Fibroblast of upper back skin (primary cell): ENCODE results near the gene CDK4.
A peak's percentile ranks its signal among the peaks of the same experiment; 100 is the strongest.

Source experiments
- DNase-seq: peaks from one replicate; pipeline ENCODE4 v3.0.0-alpha.2; 2013

The CDK4 gene

GRCh38 chr12:57755194-57755453 is 3.0 kb upstream of the CDK4 start:
- DNase-seq: no peak

- DNase-seq: no peak
Measured at GRCh38 chr12:57754411-57755193, 2.5 kb upstream of the CDK4 start, which contains the start of gene MARCHF9. Gene MARCHF9, plus strand, starts transcription at chr12:57755103. Its CDS starts 426 bp downstream, at chr12:57755529.

DNA sequence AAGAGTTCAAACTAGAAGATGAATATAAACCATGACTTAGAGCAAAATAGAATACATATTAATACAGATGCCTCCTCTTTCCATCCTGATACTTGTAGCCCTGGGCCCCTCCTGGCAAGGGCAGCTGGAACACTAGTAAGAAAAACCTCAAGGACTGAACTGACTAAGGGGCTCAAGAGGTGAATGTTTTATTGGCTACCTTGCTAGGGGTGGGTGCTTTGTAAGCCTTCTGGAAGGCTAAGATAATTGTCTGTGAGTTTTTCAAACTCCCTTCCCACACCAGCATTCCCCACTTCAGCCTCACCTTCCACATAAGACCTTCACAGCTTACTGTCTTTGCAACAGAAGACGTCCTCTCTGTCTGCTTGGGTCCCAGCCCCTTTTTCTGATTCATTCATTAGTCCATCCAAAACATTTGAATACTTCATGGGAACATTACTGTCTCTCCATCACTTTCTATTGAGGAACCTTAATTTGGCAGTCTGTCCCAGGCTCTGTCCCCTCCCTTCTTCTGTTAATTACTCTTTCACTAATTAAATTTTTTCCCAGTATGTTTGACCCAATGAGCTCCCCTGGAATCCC is 1.7 kb upstream of the CDK4 start:
- no peak for DNase-seq

GRCh38 chr12:57752668-57753000 is 524 bp upstream of the CDK4 start:
- DNase-seq: no peak

- no peak for DNase-seq
Measured at GRCh38 chr12:57751432-57751787, 700 bp downstream of the CDK4 start.

GRCh38 chr12:57750561-57751431 is 1.3 kb downstream of the CDK4 start:
- DNase-seq: no peak

DNA sequence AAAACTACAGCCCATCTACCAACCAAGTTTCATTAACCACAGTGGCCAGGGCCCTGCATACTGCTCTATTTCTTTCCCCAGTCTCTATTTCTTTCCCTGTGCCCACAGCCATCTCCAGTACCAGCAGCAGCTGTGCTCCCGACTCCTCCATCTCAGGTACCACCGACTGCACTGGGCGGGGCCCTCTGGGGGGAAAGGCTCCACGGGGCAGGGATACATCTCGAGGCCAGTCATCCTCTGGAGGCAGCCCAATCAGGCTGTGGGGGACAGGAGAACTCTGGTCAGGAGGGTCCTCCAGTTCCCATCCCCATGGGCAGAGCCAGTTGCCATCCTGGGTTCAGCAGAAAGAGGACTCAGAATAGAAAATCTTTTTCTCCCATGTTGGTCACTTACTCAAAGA is 3.0 kb downstream of the CDK4 start:
- no peak for DNase-seq

DNA sequence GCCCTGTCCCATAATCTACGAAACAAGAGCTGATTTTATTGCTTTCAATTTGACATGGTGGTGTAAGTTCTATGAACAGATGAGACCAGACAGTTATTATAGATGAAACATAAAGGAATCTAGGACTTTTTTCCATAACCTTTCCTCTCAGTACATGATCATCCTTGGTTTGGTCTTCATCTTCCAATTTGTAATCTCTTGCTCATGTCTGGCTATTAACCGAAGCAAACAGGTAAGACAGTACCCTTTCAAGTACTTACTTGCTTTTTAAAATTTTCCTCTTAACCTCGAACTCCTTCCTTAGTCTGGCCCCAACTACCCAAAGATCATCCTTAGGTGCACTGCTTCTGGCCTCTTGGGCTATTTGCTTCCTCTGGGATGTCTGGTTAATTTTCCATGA is 6.1 kb downstream of the CDK4 start:
- DNase-seq: no peak

DNA sequence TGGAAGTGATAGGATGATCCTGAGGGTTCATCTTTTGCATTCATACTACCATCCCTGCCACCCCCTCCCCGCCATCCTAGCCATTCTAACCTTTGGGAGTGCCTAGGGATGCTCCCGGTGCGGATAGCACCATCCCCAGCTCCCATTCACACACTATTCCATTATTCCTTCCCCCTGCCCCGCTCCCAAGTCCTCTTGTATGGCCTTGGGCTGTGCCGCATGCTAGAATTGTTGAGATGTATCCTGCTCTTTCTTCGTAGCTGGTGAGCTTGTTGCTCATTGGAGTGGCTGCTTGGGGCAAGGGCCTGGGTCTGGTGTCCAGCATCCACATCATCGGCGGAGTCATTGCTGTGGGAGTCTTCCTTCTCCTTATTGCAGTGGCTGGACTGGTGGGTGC is 6.6 kb downstream of the CDK4 start:
- no peak for DNase-seq

- DNase-seq: peak; percentile 99
Measured at GRCh38 chr12:57744777-57745484, 7.2 kb downstream of the CDK4 start, which contains the start of gene TSPAN31. Gene TSPAN31, plus strand, starts transcription at chr12:57745039. Its CDS starts 116 bp downstream, at chr12:57745155.

DNA sequence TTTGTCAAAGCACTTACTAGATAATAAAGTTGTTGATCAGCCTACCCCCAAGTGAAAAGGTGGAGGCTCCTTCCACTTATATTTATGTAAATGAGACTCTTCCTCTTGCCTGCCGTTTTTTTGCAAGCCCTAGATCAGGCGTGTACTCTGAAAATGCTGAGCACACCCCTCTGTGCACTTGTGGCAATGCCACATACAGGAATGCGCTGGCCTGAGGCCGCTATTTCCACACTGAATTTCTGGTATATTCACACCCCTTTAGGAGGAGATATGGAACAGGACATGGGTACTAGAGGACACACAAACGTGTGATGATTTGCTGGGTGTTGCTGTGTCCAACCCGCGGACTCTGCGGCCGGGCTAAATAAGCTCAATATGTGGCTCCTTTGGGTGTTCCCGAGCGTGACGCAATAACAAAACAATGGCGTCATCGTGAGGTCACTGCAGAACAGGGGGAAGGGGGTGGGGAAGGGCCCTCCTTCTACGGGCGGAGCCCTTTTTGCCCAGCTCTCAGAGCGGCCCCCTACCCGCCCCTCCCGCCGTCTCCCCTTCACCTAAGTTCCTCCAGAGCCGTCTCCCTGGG is 7.8 kb downstream of the CDK4 start:
- no peak for DNase-seq

DNA sequence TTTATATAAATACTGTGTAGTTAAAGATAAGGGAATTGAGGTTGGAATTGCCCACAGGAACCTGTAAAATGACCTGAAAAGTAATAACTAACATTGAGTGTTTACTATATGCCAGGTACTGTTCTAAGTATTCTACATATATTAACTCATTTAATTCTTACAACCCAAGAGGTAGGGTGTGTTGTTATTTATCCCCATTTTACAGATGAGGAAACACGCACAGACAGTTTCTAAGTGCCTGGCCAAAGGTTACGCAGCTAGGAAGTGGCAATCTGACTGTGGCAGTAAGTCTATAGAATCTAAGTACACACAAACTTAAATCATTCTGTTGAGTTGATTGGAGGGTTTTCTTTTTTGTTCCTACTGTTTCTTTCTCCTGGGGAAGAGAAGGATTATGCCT is 8.3 kb downstream of the CDK4 start:
- no peak for DNase-seq

GRCh38 chr12:57741844-57742738 is 10.0 kb downstream of the CDK4 start:
- no peak for DNase-seq

DNA sequence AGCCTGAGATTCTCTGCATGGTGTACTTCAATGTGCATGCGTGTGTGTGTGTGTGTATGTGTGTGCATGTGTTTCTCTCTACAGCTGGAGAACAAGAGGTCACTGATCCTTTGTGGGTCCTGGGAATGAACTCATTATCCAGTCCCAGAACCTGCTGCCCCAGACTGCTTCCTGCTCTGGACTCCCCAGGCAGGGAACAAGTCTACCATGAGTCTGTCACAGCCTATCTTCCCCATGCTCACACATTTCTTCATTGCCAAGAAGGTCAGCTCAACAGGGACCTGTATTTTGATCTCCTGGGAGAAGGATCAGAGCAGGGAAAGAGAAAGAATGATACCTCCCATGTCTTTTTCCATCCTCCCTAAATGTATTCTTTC is 10.7 kb downstream of the CDK4 start:
- DNase-seq: no peak

GRCh38 chr12:57740656-57741412 is 11.3 kb downstream of the CDK4 start:
- no peak for DNase-seq

DNA sequence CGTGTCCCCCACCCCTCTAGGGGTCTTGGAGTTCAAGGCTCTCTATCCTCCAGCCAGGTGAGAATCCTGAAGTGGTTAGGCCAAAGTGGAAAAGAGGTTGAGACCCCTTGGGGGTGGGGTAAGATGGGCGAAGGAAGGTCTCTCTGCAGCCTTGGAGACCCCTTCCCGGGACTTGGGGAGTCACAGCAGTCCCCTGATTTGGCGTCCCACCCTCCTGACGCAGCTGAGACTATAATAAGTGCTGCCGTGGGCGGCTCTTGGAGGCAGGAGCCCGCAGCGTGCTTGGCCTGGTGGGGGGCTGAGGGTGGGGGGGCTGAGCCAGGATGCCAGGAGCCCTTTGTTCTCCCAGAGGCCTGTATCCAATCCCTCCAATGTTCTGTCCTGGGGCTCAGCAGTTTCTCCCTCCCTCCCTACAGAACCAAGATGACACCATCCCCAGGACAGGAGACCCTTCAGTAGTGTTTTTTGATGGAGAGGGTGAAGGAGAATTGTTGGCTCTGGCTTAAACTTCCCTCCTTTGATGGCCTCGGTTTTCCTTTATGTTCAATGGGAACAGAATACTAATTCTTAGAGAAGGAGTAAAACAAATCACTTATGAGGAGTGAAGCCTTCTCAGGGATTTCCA is 12.1 kb downstream of the CDK4 start:
- no peak for DNase-seq

DNA sequence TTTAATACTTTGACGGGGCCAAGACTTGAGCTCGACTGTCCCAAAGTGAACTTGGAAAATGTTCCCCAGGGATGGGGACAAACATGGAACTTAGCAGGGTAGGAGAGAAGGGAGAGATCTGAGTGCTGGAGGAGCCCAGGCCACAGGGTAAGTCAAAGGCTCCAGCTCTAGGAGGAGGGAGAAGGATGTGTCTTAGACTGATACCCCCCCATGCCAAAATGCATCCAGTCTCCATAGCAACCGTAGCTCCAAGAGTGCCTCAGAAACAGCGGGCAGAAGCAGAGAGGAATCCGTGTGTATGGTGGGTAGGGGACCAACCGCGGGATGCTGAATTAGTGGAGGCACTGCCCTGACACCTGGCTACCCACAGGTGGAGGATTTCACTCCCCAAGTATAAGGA is 12.7 kb downstream of the CDK4 start:
- no peak for DNase-seq

- DNase-seq: no peak
Measured at GRCh38 chr12:57738661-57739237, 13.4 kb downstream of the CDK4 start, which contains the start of gene AGAP2. Gene AGAP2, minus strand, starts transcription at chr12:57738742. Its CDS starts 496 bp downstream, at chr12:57738246.

DNA sequence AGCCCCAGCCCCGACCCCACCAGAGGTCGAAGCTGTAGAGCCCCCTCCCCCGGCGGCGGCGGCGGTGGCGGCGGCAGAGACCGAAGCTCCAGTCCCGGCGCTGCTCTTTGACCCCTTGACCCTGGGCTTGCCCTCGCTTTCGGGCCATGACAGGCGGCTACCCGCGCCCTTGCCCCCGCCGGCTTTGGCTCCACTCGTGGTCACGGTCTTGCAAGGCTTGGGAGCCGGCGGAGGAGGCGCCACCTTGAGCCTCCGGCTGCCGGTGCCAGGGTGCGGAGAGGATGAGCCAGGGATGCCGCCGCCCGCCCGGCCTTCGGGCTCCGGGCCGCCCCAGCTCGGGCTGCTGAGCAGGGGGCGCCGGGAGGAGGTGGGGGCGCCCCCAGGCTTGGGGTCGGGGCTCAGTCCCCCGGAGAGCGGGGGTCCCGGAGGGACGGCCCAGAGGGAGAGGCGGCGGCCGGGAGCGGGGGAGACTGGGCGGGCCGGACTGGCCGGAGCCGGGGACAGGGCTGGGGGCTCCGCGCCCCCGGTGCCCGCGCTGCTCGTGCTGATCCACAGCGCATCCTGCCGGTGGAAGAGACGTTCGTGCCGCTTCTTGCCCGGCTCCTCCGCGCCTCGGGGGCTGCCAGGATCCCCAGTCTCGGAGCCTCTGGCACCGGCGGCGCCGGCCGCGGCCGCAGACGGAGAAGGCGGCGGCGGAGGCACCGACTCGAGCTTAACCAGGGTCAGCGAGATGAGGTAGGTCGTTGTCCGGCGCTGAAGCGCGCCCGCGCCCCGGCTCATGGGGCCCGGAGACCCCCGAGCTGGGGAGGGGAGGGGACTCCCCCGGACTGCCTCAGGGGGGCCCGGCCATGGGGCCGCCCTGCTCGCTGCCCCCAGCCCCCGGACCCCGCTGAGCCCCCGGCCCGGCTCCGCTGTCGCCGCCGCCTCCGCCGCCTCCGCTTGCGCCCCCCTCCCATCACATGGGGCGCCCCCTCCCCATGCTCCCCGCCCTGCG is 14.3 kb downstream of the CDK4 start:
- no peak for DNase-seq
